Upper lobe of right lung (tissue), 1 donor: ENCODE data around the gene MIDN. TPM values are rescaled to one million over a fixed set of nuclear protein-coding genes. Genes with fewer than 3 reads are reported as not detected.

Experiments
- ATAC-seq: fragments of 200-7000 bp; cut with Tn5 transposase; one replicate; pipeline ENCODE4 v1.9.1; 2020; ENCODE audit warnings: mild to moderate bottlenecking, moderate library complexity
- DNase-seq: peaks from one replicate; pipeline ENCODE4 v3.0.0-alpha.2; 2020
- H3K27ac ChIP-seq: fragments of 200-600 bp; one replicate; pipeline ENCODE4 v1.8.0; 2022
- H3K27me3 ChIP-seq: fragments of 200-600 bp; one replicate; pipeline ENCODE4 v1.8.0; 2022; ENCODE audit warnings: mild to moderate bottlenecking
- H3K36me3 ChIP-seq: fragments of 200-600 bp; one replicate; pipeline ENCODE4 v1.8.0; 2022
- H3K4me1 ChIP-seq: fragments of 200-600 bp; one replicate; pipeline ENCODE4 v1.8.0; 2022
- H3K4me3 ChIP-seq: fragments of 200-600 bp; one replicate; pipeline ENCODE4 v1.8.0; 2022; ENCODE audit warnings: mild to moderate bottlenecking
- H3K9me3 ChIP-seq: fragments of 200-600 bp; one replicate; pipeline ENCODE4 v1.8.0; 2022
- CTCF ChIP-seq: fragments of 200-600 bp; IDR thresholded peaks from one replicate; pipeline ENCODE4 v1.8.0; 2022; ENCODE audit warnings: antibody characterized with exemption
- intact Hi-C: fragments of 100-400 bp; cut with DNase I; formaldehyde crosslinking; loops from one replicate; pipeline ENCODE4 v1.11.0; 2022
- total RNA-seq: library from RNA; stranded (reverse); fragmentation: NEBNext Ultra II Directional; extraction: Animal tissue kit (Norgen Biotek cat#: 25700); gene quantifications from one replicate; pipeline ENCODE4 v1.2.1, GENCODE V29; 2021
- donor health status: DM: no; HTN: yes; CAD: no; lungs with severe emphysema.

MIDN gene
- total RNA-seq, 1 donor from 2014 or later: 135 TPM

GRCh38 chr19:1219786-1220476, 28.5 kb upstream of the MIDN start:
- ATAC-seq: no peak
- no peaks in the 10 kb centered on the region for H3K9me3 ChIP-seq
- intact Hi-C loops: no loop called here
- no peaks in the 10 kb centered on the region for H3K27me3 ChIP-seq
- H3K36me3 ChIP-seq: peaks cover 44% of the 10 kb centered on the region
- H3K4me1 ChIP-seq: peaks cover 20% of the 10 kb centered on the region
- no peak for TF ChIP-seq CTCF
- no peak overlapping the region for H3K27ac ChIP-seq
- no peak for DNase-seq
- H3K4me3 ChIP-seq: no peak overlapping the region

- Histone ChIP-seq H3K4me3 (no peak overlapping the region), H3K27me3 (no peaks in the 10 kb centered on the region), H3K27ac (no peak overlapping the region), H3K36me3 (peaks cover 46% of the 10 kb centered on the region), H3K4me1 (peaks cover 14% of the 10 kb centered on the region), H3K9me3 (no peaks in the 10 kb centered on the region)
- DNase-seq (no peak), ATAC-seq (no peak)
- no peak for TF ChIP-seq CTCF
- intact Hi-C loops: no loop called here
Observed at GRCh38 chr19:1220477-1220930, 27.9 kb upstream of the MIDN start.

GRCh38 chr19:1220976-1221903, 27.1 kb upstream of the MIDN start:
- Histone ChIP-seq H3K9me3 (no peaks in the 10 kb centered on the region), H3K27ac (no peak overlapping the region), H3K4me1 (peaks cover 7% of the 10 kb centered on the region), H3K4me3 (no peak overlapping the region), H3K36me3 (peaks cover 50% of the 10 kb centered on the region), H3K27me3 (no peaks in the 10 kb centered on the region)
- peak; percentile 66 for TF ChIP-seq CTCF
- intact Hi-C loops: no loop called here
- ATAC-seq: peak; percentile 53
- no peak for DNase-seq

DNA sequence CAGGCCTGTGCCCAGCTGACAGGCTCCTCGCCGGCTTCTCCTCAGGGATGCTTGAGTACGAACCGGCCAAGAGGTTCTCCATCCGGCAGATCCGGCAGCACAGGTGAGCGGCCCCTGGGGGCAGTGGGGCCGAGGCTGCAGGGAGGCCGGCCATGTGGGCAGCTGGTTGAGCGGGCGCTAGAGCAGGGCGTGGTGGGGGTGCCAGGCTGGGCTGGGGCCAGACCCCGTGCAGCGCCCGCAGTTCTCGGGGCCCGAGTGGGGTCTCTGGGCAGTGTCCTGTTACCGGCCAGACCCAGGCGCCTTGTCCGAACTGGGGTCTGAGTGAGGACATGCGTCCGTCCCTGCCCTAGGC, 26.5 kb upstream of the MIDN start:
- intact Hi-C loops: no loop called here
- no peak overlapping the region for H3K27ac ChIP-seq
- TF ChIP-seq CTCF: no peak
- H3K4me3 ChIP-seq: no peak overlapping the region
- peaks cover 57% of the 10 kb centered on the region for H3K36me3 ChIP-seq
- H3K4me1 ChIP-seq: peaks cover 6% of the 10 kb centered on the region
- H3K9me3 ChIP-seq: no peaks in the 10 kb centered on the region
- DNase-seq: no peak
- no peak for ATAC-seq
- H3K27me3 ChIP-seq: no peaks in the 10 kb centered on the region

GRCh38 chr19:1222394-1222793, 26.0 kb upstream of the MIDN start:
- no peak for ATAC-seq
- Histone ChIP-seq H3K9me3 (no peaks in the 10 kb centered on the region), H3K4me3 (no peak overlapping the region), H3K27ac (no peak overlapping the region), H3K36me3 (peaks cover 62% of the 10 kb centered on the region), H3K27me3 (no peaks in the 10 kb centered on the region), H3K4me1 (peaks cover 3% of the 10 kb centered on the region)
- DNase-seq: no peak
- no peak for TF ChIP-seq CTCF
- intact Hi-C loops: no loop called here
